ENCODE results near the gene GLUL.

The GLUL gene

DNA sequence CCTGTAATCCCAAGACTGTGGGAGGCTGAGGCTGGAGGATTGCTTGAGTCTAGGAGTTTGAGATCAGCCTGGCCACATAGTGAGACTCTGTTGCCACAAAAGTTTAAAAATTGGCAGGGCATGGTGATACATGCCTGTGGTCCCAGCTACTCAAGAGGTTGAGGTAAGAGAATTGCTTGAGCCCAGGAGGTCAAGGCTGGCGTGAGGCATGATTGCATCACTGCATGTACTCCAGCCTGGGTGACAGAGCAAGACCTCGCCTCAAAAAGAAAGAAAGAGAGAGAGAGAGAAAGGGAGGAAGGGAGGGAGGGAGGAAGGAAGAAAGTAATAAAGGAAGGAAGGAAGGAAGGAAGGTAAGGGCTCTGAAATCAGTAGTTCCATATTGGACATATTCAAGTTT, 25.0 kb downstream of the GLUL start:
- no peaks in the 10 kb centered on the region for H3K9me3 ChIP-seq (ENCODE audit: insufficient read depth, low read depth, low read length)
- H3K36me3 ChIP-seq (ENCODE audit: insufficient read depth, low read length), result no peaks in the 10 kb centered on the region
- no peaks in the 10 kb centered on the region for H3K4me1 ChIP-seq (ENCODE audit: insufficient read depth, low read length, poor library complexity, severe bottlenecking)
- TF ChIP-seq, protein P1, sequence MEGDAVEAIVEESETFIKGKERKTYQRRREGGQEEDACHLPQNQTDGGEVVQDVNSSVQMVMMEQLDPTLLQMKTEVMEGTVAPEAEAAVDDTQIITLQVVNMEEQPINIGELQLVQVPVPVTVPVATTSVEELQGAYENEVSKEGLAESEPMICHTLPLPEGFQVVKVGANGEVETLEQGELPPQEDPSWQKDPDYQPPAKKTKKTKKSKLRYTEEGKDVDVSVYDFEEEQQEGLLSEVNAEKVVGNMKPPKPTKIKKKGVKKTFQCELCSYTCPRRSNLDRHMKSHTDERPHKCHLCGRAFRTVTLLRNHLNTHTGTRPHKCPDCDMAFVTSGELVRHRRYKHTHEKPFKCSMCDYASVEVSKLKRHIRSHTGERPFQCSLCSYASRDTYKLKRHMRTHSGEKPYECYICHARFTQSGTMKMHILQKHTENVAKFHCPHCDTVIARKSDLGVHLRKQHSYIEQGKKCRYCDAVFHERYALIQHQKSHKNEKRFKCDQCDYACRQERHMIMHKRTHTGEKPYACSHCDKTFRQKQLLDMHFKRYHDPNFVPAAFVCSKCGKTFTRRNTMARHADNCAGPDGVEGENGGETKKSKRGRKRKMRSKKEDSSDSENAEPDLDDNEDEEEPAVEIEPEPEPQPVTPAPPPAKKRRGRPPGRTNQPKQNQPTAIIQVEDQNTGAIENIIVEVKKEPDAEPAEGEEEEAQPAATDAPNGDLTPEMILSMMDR (conservative IDR thresholded peaks at IDR 0.05; ENCODE audit: low read length), result no peak
- no peak for TF ChIP-seq EZH2phosphoT487 (IDR thresholded peaks at IDR 0.05; ENCODE audit: borderline replicate concordance)
- H3K79me2 ChIP-seq (ENCODE audit: insufficient read depth, low read length), result no peaks in the 10 kb centered on the region
- H2AFZ ChIP-seq (ENCODE audit: low read length), result no peak overlapping the region
- H3K9me2 ChIP-seq (replicated peaks; ENCODE audit: low read depth, low read length), result no peaks in the 10 kb centered on the region
- no peak overlapping the region for H3K4me3 ChIP-seq (ENCODE audit: low read length, poor library complexity, severe bottlenecking)
- no peaks in the 10 kb centered on the region for H3F3A ChIP-seq (ENCODE audit: low read depth)
- H3K9ac ChIP-seq (ENCODE audit: low read depth, low read length, poor library complexity, severe bottlenecking), result no peak overlapping the region
- no peak overlapping the region for H3K4me2 ChIP-seq (ENCODE audit: low read depth, low read length, poor library complexity, severe bottlenecking)
- no peaks in the 10 kb centered on the region for H4K20me1 ChIP-seq (ENCODE audit: insufficient read depth, low read length, poor library complexity, severe bottlenecking)
- H3K27me3 ChIP-seq (ENCODE audit: insufficient read depth, low read length, poor library complexity, severe bottlenecking), result no peaks in the 10 kb centered on the region

DNA sequence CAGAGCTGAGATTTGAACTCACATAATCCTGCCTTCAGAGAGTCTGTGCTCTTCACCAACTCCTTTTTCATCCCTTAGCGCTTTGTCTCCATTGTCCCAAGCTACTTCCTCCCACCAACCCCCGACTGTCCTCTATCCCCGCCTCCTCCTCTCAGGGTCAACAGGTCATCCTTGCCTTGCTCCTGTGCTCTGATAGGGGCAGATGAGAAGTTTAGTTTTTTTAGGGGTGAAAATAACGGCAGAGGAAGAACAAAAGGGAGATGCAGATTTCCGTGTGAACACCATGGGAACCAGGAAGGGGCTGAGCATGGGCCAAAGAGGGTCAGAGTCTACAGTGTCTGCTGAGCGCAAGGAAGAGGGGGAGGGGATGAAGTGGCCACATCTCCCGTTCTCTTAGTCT, 31.9 kb downstream of the GLUL start:
- no peaks in the 10 kb centered on the region for H3K27me3 ChIP-seq (ENCODE audit: insufficient read depth, low read length, poor library complexity, severe bottlenecking)
- no peak overlapping the region for H3K4me2 ChIP-seq (ENCODE audit: low read depth, low read length, poor library complexity, severe bottlenecking)
- H2AFZ ChIP-seq (ENCODE audit: low read length), result no peak overlapping the region
- no peaks in the 10 kb centered on the region for H3K9me3 ChIP-seq (ENCODE audit: insufficient read depth, low read depth, low read length)
- H3K4me3 ChIP-seq (ENCODE audit: low read length, poor library complexity, severe bottlenecking), result no peak overlapping the region
- H3K4me1 ChIP-seq (ENCODE audit: insufficient read depth, low read length, poor library complexity, severe bottlenecking), result peaks cover 16% of the 10 kb centered on the region
- H4K20me1 ChIP-seq (ENCODE audit: insufficient read depth, low read length, poor library complexity, severe bottlenecking), result no peaks in the 10 kb centered on the region
- no peaks in the 10 kb centered on the region for H3F3A ChIP-seq (ENCODE audit: low read depth)
- TF ChIP-seq, protein P1 (conservative IDR thresholded peaks at IDR 0.05; ENCODE audit: low read length), result no peak
- TF ChIP-seq EZH2phosphoT487 (IDR thresholded peaks at IDR 0.05; ENCODE audit: borderline replicate concordance), result no peak
- H3K36me3 ChIP-seq (ENCODE audit: insufficient read depth, low read length), result no peaks in the 10 kb centered on the region
- H3K79me2 ChIP-seq (ENCODE audit: insufficient read depth, low read length), result no peaks in the 10 kb centered on the region
- H3K9me2 ChIP-seq (replicated peaks; ENCODE audit: low read depth, low read length), result no peaks in the 10 kb centered on the region
- H3K9ac ChIP-seq (ENCODE audit: low read depth, low read length, poor library complexity, severe bottlenecking), result no peak overlapping the region

DNA sequence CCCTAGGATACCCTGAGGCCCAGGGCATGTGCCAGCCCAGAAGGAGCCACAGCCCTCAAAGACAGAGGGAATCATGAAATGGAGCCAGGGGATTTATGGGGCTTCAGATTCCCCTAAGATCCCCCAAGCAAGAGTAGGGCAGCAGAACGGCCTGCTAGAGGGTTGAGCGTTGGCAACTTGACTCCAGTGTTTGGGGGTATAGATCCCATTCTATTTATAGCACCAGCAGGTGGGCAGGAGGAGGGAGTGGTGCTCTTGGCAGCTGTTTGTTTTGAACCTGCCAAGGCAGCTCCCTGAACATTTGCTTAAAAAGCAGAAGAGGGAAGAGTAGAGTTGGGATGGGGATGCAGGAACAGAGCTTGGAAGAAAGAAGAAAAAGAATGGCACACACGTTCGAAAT, 33.7 kb downstream of the GLUL start:
- H3F3A ChIP-seq (ENCODE audit: low read depth), result no peaks in the 10 kb centered on the region
- H2AFZ ChIP-seq (ENCODE audit: low read length), result no peak overlapping the region; the same call in 1 of the 2 replicates
- no peak for TF ChIP-seq EZH2phosphoT487 (IDR thresholded peaks at IDR 0.05; ENCODE audit: borderline replicate concordance)
- TF ChIP-seq, protein P1 (conservative IDR thresholded peaks at IDR 0.05; ENCODE audit: low read length), result no peak
- H3K9me3 ChIP-seq (ENCODE audit: insufficient read depth, low read depth, low read length), result no peaks in the 10 kb centered on the region
- H3K79me2 ChIP-seq (ENCODE audit: insufficient read depth, low read length), result no peaks in the 10 kb centered on the region
- no peaks in the 10 kb centered on the region for H3K27me3 ChIP-seq (ENCODE audit: insufficient read depth, low read length, poor library complexity, severe bottlenecking)
- no peak overlapping the region for H3K4me2 ChIP-seq (ENCODE audit: low read depth, low read length, poor library complexity, severe bottlenecking)
- no peaks in the 10 kb centered on the region for H4K20me1 ChIP-seq (ENCODE audit: insufficient read depth, low read length, poor library complexity, severe bottlenecking)
- H3K9me2 ChIP-seq (replicated peaks; ENCODE audit: low read depth, low read length), result no peaks in the 10 kb centered on the region
- peaks cover 16% of the 10 kb centered on the region for H3K4me1 ChIP-seq (ENCODE audit: insufficient read depth, low read length, poor library complexity, severe bottlenecking)
- H3K4me3 ChIP-seq (ENCODE audit: low read length, poor library complexity, severe bottlenecking), result no peak overlapping the region
- no peak overlapping the region for H3K9ac ChIP-seq (ENCODE audit: low read depth, low read length, poor library complexity, severe bottlenecking)
- H3K36me3 ChIP-seq (ENCODE audit: insufficient read depth, low read length), result no peaks in the 10 kb centered on the region

Measured in Loucy (cell line).